ENCODE measurements around the gene SRGAP1.

- no peak for TF ChIP-seq CTCF (IDR thresholded peaks at IDR 0.05; ENCODE audit: poor library complexity)
- TF ChIP-seq EZH2 (IDR thresholded peaks at IDR 0.05; ENCODE audit: borderline replicate concordance) = no peak
- no peak for TF ChIP-seq EZH2phosphoT487 (IDR thresholded peaks at IDR 0.05; ENCODE audit: low read depth, severe bottlenecking, unreplicated experiment)
Measured at GRCh38 chr12:64064706-64065105, 220.2 kb downstream of the SRGAP1 start.
